ENCODE results near the gene PRCD.

Gene PRCD

DNA sequence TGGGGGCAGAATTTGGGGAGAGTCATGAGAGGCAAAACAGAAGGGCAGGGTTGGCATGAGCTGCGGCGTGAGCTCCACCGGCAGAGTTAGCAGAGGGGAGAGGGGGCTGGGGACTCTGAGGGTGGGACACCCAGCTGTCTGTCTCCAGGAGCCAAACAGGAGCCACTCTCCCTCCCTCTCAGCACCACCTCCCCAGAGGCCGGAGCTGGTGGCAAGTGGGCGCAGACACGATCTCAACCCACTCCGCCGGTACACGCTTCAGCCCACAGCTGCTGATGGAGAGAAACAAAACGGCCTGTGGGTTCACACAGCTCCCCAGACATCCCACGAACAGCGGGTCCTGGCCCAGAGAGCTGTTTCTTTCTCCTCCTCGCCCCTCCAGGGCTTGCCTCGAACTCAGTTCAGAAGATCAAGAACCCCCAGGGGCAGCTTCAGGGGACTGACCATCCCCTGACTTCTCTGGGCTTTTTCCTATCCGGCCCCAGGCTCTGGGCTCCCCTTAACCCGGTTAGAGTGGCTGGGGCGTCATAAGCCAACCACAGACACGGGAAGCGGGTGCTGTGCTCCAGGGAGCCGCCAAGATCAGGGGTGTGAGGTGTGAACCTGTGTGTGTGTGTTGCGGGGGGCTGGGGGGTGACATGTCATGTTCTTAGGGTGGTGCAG, 46.2 kb upstream of the PRCD start:
- Histone ChIP-seq H3K4me1 (ENCODE audit: control insufficient read depth in 1 of 2, insufficient read depth in 1 of 2, low read depth in 1 of 2, low read length in 1 of 2) (peaks cover 65 to 67% of the 10 kb centered on the region in 2 experiments), H3K27me3 (no peaks in the 10 kb centered on the region), H3K36me3 (no peaks in the 10 kb centered on the region), H3K27ac (peak overlapping the region; percentile 98), H3K9me3 (no peaks in the 10 kb centered on the region), H3K4me3 (ENCODE audit: low read depth in 1 of 2, low read length in 1 of 2) (peak overlapping the region; percentile 59 to 62)
- TF ChIP-seq, protein P1, sequence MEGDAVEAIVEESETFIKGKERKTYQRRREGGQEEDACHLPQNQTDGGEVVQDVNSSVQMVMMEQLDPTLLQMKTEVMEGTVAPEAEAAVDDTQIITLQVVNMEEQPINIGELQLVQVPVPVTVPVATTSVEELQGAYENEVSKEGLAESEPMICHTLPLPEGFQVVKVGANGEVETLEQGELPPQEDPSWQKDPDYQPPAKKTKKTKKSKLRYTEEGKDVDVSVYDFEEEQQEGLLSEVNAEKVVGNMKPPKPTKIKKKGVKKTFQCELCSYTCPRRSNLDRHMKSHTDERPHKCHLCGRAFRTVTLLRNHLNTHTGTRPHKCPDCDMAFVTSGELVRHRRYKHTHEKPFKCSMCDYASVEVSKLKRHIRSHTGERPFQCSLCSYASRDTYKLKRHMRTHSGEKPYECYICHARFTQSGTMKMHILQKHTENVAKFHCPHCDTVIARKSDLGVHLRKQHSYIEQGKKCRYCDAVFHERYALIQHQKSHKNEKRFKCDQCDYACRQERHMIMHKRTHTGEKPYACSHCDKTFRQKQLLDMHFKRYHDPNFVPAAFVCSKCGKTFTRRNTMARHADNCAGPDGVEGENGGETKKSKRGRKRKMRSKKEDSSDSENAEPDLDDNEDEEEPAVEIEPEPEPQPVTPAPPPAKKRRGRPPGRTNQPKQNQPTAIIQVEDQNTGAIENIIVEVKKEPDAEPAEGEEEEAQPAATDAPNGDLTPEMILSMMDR (IDR thresholded peaks at IDR 0.05), result no peak

DNA sequence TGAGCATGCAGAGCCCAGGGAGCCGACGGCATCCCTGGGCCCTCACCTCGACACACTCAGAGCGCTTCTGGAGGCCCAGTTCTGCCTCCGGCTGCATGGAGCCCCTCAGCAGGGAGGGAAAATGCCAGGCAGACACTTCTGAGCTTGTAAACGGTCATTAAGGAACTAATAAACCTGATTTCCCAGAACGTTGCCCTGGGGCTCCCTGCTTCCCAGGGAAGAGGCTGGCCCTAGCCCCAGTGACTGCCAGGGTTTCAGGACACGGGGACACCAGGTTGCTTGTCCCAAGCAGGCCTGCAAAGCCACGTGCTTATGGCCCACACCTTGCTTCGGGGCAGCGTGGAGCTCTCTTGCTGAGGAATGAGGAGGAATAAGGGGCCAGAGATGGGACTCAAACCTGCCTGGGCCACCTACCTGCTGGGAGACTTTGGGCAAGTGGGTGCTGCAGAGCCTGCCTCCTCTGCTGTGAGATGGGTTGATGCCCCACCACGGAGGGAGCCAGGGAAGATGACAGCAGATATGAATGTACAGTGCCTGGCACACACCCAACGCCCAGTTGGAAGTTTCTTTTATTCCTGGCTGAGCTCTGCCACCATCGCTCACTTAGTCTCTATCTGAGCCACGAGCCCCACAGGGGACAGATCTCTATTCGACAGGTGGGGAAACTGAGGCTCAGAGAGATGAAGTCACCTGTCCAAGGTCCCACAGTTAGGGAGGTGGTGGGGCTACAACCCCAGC, 44.0 kb upstream of the PRCD start:
- peaks cover 69 to 74% of the 10 kb centered on the region in 2 experiments for H3K4me1 ChIP-seq (ENCODE audit: control insufficient read depth in 1 of 2, insufficient read depth in 1 of 2, low read depth in 1 of 2, low read length in 1 of 2)
- TF ChIP-seq, protein P1 (IDR thresholded peaks at IDR 0.05), result no peak
- no peaks in the 10 kb centered on the region for H3K27me3 ChIP-seq
- no peaks in the 10 kb centered on the region for H3K9me3 ChIP-seq
- peak overlapping the region; percentile 98 for H3K27ac ChIP-seq
- no peaks in the 10 kb centered on the region for H3K36me3 ChIP-seq
- H3K4me3 ChIP-seq (ENCODE audit: low read depth in 1 of 2, low read length in 1 of 2), result no peak overlapping the region

DNA sequence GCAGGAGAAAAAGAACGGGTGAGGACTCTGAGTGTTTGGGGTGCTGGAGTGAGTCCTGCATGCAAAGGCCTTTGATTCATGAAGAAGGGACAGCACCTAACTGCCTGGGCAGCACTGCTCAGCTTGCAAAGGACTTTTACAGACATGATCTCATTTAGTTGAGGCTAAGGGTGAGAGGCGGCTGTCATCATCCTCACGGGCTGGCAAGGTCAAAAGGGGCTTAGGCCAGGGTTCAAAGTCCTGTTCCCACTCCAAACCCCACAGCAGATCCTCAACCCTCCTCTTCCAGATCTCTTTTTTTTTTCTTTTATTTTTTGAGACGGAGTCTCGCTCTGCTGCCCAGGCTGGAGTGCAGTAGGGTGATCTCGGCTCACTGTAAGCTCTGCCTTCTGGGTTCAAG, 43.4 kb upstream of the PRCD start:
- H3K4me3 ChIP-seq (ENCODE audit: low read depth in 1 of 2, low read length in 1 of 2), result no peak overlapping the region
- H3K4me1 ChIP-seq (ENCODE audit: control insufficient read depth in 1 of 2, insufficient read depth in 1 of 2, low read depth in 1 of 2, low read length in 1 of 2), result peaks cover 69 to 70% of the 10 kb centered on the region in 2 experiments
- no peaks in the 10 kb centered on the region for H3K9me3 ChIP-seq
- no peak overlapping the region for H3K27ac ChIP-seq
- TF ChIP-seq, protein P1 (IDR thresholded peaks at IDR 0.05), result no peak
- no peaks in the 10 kb centered on the region for H3K36me3 ChIP-seq
- no peaks in the 10 kb centered on the region for H3K27me3 ChIP-seq

DNA sequence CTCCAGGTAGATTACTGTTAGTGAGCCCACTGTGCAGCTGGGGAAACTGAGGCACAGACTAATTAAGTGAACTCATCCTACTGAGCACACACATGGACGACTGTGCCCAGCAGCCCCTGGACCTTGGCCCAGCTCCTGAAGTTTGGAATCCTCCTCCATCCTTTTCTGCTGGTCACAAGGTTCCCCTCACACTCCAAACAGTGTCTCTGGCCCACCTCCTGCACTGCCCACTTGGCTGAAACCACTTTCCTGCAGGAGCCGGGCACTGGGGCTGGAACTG, 42.2 kb upstream of the PRCD start:
- Histone ChIP-seq H3K9me3 (no peaks in the 10 kb centered on the region), H3K36me3 (no peaks in the 10 kb centered on the region), H3K4me1 (ENCODE audit: control insufficient read depth in 1 of 2, insufficient read depth in 1 of 2, low read depth in 1 of 2, low read length in 1 of 2) (peaks cover 69 to 70% of the 10 kb centered on the region in 2 experiments), H3K27me3 (no peaks in the 10 kb centered on the region), H3K4me3 (ENCODE audit: low read depth in 1 of 2, low read length in 1 of 2) (no peak overlapping the region), H3K27ac (no peak overlapping the region)
- TF ChIP-seq, protein P1 (IDR thresholded peaks at IDR 0.05), result no peak

DNA sequence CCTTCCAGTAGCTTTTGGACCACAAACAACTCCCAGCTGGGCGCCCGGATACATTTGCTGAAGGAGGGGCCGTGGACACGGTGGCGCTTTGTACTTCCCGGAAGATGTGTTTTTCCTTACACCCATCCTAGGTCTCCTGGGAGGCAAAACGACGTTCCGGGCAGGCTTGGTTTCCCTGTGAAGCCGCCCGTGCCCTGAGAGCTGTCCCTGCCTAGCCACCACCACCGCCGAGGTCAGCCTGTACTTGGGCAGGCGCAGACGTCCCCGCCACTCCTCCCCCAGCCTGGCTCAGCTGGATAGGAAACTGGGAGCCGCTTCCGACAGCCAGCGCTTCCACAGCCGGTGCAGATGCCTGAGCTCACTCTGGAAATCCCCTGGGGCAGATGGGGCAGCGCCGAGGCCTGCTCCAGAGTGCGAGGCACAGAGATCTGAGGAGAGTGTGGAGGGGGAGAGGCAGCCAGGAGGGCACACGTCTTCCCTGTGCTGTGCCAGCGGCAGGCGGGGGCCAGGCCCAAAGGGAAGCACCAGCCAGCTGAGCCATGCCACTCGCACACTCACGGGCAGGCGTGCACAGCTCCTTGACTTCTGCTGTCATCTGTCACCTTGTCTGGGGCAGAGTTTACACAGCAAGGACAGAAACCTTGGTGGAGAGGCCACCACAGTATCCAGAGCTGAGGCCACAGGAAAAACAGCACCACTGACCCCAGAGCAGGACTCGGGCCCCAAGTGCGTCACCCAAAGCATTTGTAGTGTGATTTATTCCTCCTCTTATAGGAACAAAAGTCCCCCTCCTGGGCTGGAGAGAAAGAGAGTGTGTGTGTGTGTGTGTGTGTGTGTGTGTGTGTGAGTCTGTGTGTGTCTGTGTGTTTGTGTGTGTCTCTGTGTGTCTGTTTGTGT, 41.6 kb upstream of the PRCD start:
- Histone ChIP-seq H3K36me3 (no peaks in the 10 kb centered on the region), H3K9me3 (no peaks in the 10 kb centered on the region), H3K4me3 (ENCODE audit: low read depth in 1 of 2, low read length in 1 of 2) (no peak overlapping the region), H3K4me1 (ENCODE audit: control insufficient read depth in 1 of 2, insufficient read depth in 1 of 2, low read depth in 1 of 2, low read length in 1 of 2) (peaks cover 69% of the 10 kb centered on the region in 2 experiments), H3K27me3 (no peaks in the 10 kb centered on the region), H3K27ac (peak overlapping the region; percentile 13)
- TF ChIP-seq, protein P1 (IDR thresholded peaks at IDR 0.05), result no peak

Data from neutrophil (primary cell).